Measurements from ENCODE around the gene LCE4A.

Gene LCE4A

GRCh38 chr1:152747831-152748230 lies 39.9 kb downstream of the LCE4A start:
- DNase-seq, result no peak

GRCh38 chr1:152752225-152752624 lies 44.3 kb downstream of the LCE4A start:
- DNase-seq, result no peak

GRCh38 chr1:152753586-152753985 lies 45.6 kb downstream of the LCE4A start:
- DNase-seq, result no peak

GRCh38 chr1:152756872-152757271 lies 48.9 kb downstream of the LCE4A start:
- DNase-seq, result no peak

- no peak for DNase-seq
Observed at GRCh38 chr1:152757747-152758146, 49.8 kb downstream of the LCE4A start, which contains the start of gene KPRP. TSS of gene KPRP (plus strand) at chr1:152758025. CDS start at chr1:152759589, 1,564 bp downstream.

GRCh38 chr1:152758636-152759035 lies 50.7 kb downstream of the LCE4A start:
- no peak for DNase-seq

All from CD4-positive, alpha-beta T cell treated with Interleukin-4 for 1 hour (primary cell).